WI38 (cell line): ENCODE results near the gene TMEM187.

ENCODE experiments used
- H3K4me3 ChIP-seq: 2 replicates; pipeline ENCODE4 v1.5.1; 2011; ENCODE audit warnings: low read depth, mild to moderate bottlenecking, control low read depth, low read length
- TF ChIP-seq, protein P1 (sequence below): IDR thresholded peaks from 2 replicates; pipeline ENCODE4 v1.5.1; 2012; ENCODE audit warnings: low read depth, mild to moderate bottlenecking, control low read depth, low read length

Gene TMEM187

GRCh38 chrX:153972368-153973126, at the start of gene TMEM187:
Gene TMEM187 (plus strand): TSS chrX:153972754. CDS start chrX:153982063, 9,309 bp downstream.
- H3K4me3 ChIP-seq = peak within 1 kb of the TSS; percentile 95
- TF ChIP-seq, protein P1, sequence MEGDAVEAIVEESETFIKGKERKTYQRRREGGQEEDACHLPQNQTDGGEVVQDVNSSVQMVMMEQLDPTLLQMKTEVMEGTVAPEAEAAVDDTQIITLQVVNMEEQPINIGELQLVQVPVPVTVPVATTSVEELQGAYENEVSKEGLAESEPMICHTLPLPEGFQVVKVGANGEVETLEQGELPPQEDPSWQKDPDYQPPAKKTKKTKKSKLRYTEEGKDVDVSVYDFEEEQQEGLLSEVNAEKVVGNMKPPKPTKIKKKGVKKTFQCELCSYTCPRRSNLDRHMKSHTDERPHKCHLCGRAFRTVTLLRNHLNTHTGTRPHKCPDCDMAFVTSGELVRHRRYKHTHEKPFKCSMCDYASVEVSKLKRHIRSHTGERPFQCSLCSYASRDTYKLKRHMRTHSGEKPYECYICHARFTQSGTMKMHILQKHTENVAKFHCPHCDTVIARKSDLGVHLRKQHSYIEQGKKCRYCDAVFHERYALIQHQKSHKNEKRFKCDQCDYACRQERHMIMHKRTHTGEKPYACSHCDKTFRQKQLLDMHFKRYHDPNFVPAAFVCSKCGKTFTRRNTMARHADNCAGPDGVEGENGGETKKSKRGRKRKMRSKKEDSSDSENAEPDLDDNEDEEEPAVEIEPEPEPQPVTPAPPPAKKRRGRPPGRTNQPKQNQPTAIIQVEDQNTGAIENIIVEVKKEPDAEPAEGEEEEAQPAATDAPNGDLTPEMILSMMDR = no peak

DNA sequence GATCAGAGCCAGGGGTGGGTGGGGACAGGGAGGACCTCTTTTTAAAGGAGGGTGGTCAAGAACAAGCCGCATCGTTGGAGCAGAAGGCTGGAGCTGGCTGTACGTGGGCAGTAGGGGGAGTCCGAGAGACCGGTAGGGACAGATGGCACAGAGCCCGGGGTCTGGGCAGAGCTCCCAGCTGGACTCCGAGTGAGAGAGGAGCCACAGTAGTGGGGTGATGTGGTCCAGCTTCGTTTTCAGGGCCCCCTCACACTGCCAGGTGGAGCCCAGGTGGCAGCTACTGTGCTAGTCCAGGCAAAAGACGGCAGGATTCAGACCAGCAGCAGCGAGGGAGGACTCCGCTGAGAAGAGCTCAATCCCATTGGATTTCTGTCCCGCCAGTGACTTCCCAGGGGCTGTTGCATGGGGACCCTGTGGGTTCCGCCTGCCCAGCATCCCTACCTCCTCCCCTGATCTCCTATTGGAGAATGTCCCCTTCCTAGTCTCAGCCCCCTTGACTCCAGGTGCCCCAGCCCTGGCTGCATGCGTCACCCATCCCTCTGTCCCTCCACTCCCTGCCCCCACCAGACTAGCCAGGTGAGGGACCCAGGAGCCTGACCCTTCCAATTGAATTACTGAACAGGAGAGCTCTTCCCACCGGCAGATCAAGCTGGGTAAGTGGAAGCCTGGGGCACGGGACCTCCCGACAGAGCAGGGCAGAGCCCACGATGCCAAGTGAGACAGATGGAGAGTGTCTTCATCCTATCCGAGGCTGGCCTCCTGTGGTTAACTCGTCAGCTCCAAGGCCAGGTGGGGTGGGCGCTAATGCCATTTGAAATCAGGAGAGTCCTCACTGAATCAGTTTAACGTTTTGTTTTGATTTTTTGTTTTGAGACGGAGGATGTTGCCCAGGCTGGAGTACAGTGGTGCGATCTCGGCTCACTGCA, 49.4 kb upstream of the TMEM187 start:
- TF ChIP-seq, protein P1 = peak; percentile 56
- no peak overlapping the region for H3K4me3 ChIP-seq

DNA sequence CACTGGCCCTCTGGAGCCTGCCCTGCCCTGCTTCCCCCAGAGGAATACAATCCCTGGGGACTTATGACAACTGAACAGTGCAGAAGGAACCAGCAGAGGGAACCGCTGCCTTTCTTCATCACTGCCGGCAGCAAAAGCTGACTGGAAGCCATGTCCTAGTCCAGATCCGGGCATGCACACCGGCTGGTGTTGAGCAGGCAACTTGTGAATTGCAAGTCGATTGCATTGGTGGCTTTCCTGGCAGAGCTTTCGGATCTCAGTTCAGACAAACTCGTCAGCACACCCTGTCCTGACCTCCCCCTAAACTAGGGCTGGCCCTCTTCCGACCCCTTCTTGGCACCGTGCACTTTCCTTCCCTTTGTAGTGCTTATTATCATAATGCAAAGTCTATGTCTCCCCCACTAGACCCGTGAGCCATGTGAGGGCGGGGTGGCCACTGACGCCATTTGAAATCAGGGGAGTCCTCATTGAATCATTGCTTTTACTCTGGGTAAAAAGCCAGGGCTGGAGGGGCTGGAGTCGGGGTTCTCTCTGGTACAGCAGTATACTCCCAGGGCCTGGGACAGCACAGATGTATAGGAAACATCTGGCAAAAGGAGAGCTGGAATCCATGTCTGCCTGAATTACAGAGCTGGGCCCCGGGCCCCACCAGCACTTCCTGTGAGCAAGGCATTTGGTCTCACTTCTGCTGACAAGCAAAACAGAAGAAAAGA, 48.2 kb upstream of the TMEM187 start:
- H3K4me3 ChIP-seq = no peak overlapping the region
- TF ChIP-seq, protein P1 = peak; percentile 16; the same call in 1 of the 2 replicates

- no peak overlapping the region for H3K4me3 ChIP-seq
- TF ChIP-seq, protein P1 = no peak
Measured at GRCh38 chrX:153925387-153925738, 47.2 kb upstream of the TMEM187 start.

- TF ChIP-seq, protein P1 = no peak
- H3K4me3 ChIP-seq = peak within 1 kb of the TSS; percentile 65; the same call in 1 of the 2 replicates
Measured at GRCh38 chrX:153925739-153926551, 46.6 kb upstream of the TMEM187 start, which contains the start of gene ARHGAP4. Gene ARHGAP4 (minus strand): TSS chrX:153926264. CDS start chrX:153926202, 62 bp downstream.

- no peak overlapping the region for H3K4me3 ChIP-seq
Measured at GRCh38 chrX:153926552-153926857, 46.0 kb upstream of the TMEM187 start.

More at GRCh38 chrX:153926552-153926857, 46.0 kb upstream of the TMEM187 start:
- TF ChIP-seq, protein P1 = no peak
